RWPE2 (cell line): ENCODE measurements around the gene TRIM71.
A peak's percentile ranks its signal among the peaks of the same experiment; 100 is the strongest.
"Not testable (repeated sequence)": the region's sequence is repeated elsewhere in the genome, so short reads cannot be mapped to it uniquely, and the experiment has no call there.

Experiments
- ATAC-seq: fragments of 200-7000 bp; cut with Tn5 transposase; 3 replicates; pipeline ENCODE4 v1.9.1; 2021; ENCODE audit warnings: low read depth
- DNase-seq: peaks from one replicate; pipeline ENCODE4 v3.0.0-alpha.2; 2020; ENCODE audit warnings: low spot score
- H3K27ac ChIP-seq: fragments of 450-650 bp; 2 replicates; pipeline ENCODE4 v1.5.1; 2017; ENCODE audit warnings: mild to moderate bottlenecking; ENCODE audit not compliant: poor library complexity, severe bottlenecking
- H3K27me3 ChIP-seq: fragments of 250-450 bp; sonication (Bioruptor Pico); 2 replicates; pipeline ENCODE4 v1.5.1; 2021; ENCODE audit warnings: mild to moderate bottlenecking, moderate library complexity; ENCODE audit not compliant: insufficient read depth, poor library complexity, severe bottlenecking
- H3K36me3 ChIP-seq: fragments of 250-450 bp; sonication (Bioruptor Pico); 2 replicates; pipeline ENCODE4 v1.5.1; 2020; ENCODE audit warnings: low read depth, mild to moderate bottlenecking, moderate library complexity
- H3K4me1 ChIP-seq: fragments of 250-450 bp; sonication (Bioruptor Pico); 2 replicates; pipeline ENCODE4 v1.5.1; 2021; ENCODE audit warnings: mild to moderate bottlenecking, moderate library complexity; ENCODE audit not compliant: insufficient read depth, poor library complexity, severe bottlenecking
- H3K4me3 ChIP-seq: fragments of 250-450 bp; sonication (Bioruptor Pico); 2 replicates; pipeline ENCODE4 v1.5.1; 2021; ENCODE audit warnings: mild to moderate bottlenecking, moderate library complexity; ENCODE audit not compliant: severe bottlenecking
- H3K9me3 ChIP-seq: fragments of 250-450 bp; sonication (Bioruptor Pico); 2 replicates; pipeline ENCODE4 v1.5.1; 2021; ENCODE audit warnings: mild to moderate bottlenecking, moderate library complexity; ENCODE audit not compliant: severe bottlenecking
- CTCF ChIP-seq: fragments of 450-650 bp; IDR thresholded peaks from one replicate; pipeline ENCODE4 v1.5.1; 2017; ENCODE audit warnings: mild to moderate bottlenecking, moderate library complexity; ENCODE audit not compliant: poor library complexity, severe bottlenecking

Gene TRIM71

GRCh38 chr3:32797776-32798175, 20.0 kb upstream of the TRIM71 start:
- no peak for DNase-seq
- no peaks in the 10 kb centered on the region for H3K27me3 ChIP-seq
- ATAC-seq: peak; percentile 38; the same call in 1 of the 3 replicates
- no peak for TF ChIP-seq CTCF
- no peaks in the 10 kb centered on the region for H3K36me3 ChIP-seq
- H3K4me3 ChIP-seq: no peak overlapping the region
- H3K27ac ChIP-seq: no peak overlapping the region
- no peaks in the 10 kb centered on the region for H3K9me3 ChIP-seq
- no peaks in the 10 kb centered on the region for H3K4me1 ChIP-seq

- H3K27ac ChIP-seq, H3K4me1 ChIP-seq, ATAC-seq, H3K9me3 ChIP-seq, DNase-seq, H3K27me3 ChIP-seq, H3K4me3 ChIP-seq, H3K36me3 ChIP-seq: not testable (repeated sequence)
Measured at GRCh38 chr3:32801440-32801839, 16.4 kb upstream of the TRIM71 start.

GRCh38 chr3:32813180-32813579, 4.6 kb upstream of the TRIM71 start:
- DNase-seq (no peak), ATAC-seq (no peak)
- Histone ChIP-seq H3K27ac (no peak overlapping the region), H3K4me3 (no peak overlapping the region), H3K4me1 (no peaks in the 10 kb centered on the region), H3K9me3 (no peaks in the 10 kb centered on the region), H3K36me3 (no peaks in the 10 kb centered on the region), H3K27me3 (peaks cover 34% of the 10 kb centered on the region)
- no peak for TF ChIP-seq CTCF

- no peak overlapping the region for H3K27ac ChIP-seq
- no peaks in the 10 kb centered on the region for H3K9me3 ChIP-seq
- H3K4me3 ChIP-seq: no peak overlapping the region
- TF ChIP-seq CTCF: no peak
- H3K4me1 ChIP-seq: no peaks in the 10 kb centered on the region
- ATAC-seq: no peak
- no peak for DNase-seq
- peaks cover 44% of the 10 kb centered on the region for H3K27me3 ChIP-seq
- no peaks in the 10 kb centered on the region for H3K36me3 ChIP-seq
Measured at GRCh38 chr3:32814361-32814760, 3.4 kb upstream of the TRIM71 start.

GRCh38 chr3:32815841-32816438, 1.9 kb upstream of the TRIM71 start:
- Histone ChIP-seq H3K36me3 (no peaks in the 10 kb centered on the region), H3K4me3 (no peak overlapping the region), H3K4me1 (no peaks in the 10 kb centered on the region), H3K27ac (no peak overlapping the region), H3K9me3 (no peaks in the 10 kb centered on the region), H3K27me3 (peaks cover 60% of the 10 kb centered on the region)
- TF ChIP-seq CTCF: no peak
- ATAC-seq (no peak), DNase-seq (no peak)
